Esophagus muscularis mucosa (tissue), 3 donors: ENCODE measurements around the gene GDI1.

Source experiments
- EP300 ChIP-seq: sonication (generic); formaldehyde crosslinking; IDR thresholded peaks from one replicate; pipeline ENCODE4 v1.6.1; 2017; ENCODE audit warnings: antibody characterized with exemption
- POLR2AphosphoS5 ChIP-seq, 2 donors: sonication (generic); formaldehyde crosslinking; IDR thresholded peaks; one replicate each; pipeline ENCODE4 v1.6.1; 2017; ENCODE audit warnings: antibody characterized with exemption in 2 of 2

DNA sequence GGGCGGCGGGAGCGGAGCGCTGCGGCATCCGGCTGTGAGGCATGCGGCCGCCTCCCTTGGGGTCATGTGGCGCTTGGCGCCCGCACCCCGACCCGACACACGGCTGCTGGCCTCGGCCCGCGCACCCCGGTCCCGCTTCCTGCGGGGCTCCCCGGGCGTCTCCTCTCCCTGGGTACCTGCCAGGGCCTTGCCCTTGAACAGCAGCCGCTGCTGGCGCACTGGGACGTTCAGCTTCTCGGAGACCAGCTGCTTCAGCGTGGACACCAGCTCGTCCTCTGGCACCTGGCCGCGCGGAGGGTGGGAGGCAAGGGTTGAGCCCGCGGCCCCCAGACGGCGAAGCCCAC lies 49.1 kb downstream of the GDI1 start:
- no peak for TF ChIP-seq POLR2AphosphoS5 (IDR thresholded peaks at IDR 0.05)
- TF ChIP-seq EP300: no peak
